CD14-positive monocyte (primary cell): ENCODE results near the gene CUL7. TPM values are rescaled to one million over a fixed set of nuclear protein-coding genes. Genes with fewer than 3 reads are reported as not detected.

Source experiments
- DNase-seq, 3 donors: peaks; one replicate each; pipeline ENCODE4 v3.0.0-alpha.2; 2011 to 2022
- H2AFZ ChIP-seq: 2 replicates; pipeline ENCODE4 v1.6.0; 2012; ENCODE audit warnings: mild to moderate bottlenecking, low read depth, low read length, inconsistent platforms; ENCODE audit not compliant: insufficient read depth, poor library complexity, severe bottlenecking
- H3K27ac ChIP-seq, 2 donors: 1 replicate in 1 of 2; 2 replicates in 1 of 2; pipeline ENCODE4 v1.5.1; 2012 to 2013; ENCODE audit warnings: low read length in 2 of 2, control low read depth in 1 of 2, inconsistent platforms in 1 of 2, low read depth in 1 of 2, mild to moderate bottlenecking in 1 of 2
- H3K27me3 ChIP-seq, 2 donors: one replicate each; pipeline versions ENCODE4 v1.6.0 to v1.6.1; 2011 to 2013; ENCODE audit warnings: low read length in 2 of 2; ENCODE audit not compliant: control insufficient read depth in 2 of 2, insufficient read depth in 2 of 2
- H3K36me3 ChIP-seq, 2 donors: replicated peaks in 1 of 2; 1 replicate in 1 of 2; 2 replicates in 1 of 2; pipeline versions ENCODE4 v1.5.1 to v1.6.1; 2012 to 2013; ENCODE audit warnings: low read length in 2 of 2, control low read depth in 1 of 2, inconsistent platforms in 1 of 2, mild to moderate bottlenecking in 1 of 2; ENCODE audit not compliant: insufficient read depth in 2 of 2, control insufficient read depth in 1 of 2
- H3K4me1 ChIP-seq, 2 donors: 1 replicate in 1 of 2; 2 replicates in 1 of 2; pipeline versions ENCODE4 v1.5.1 to v1.6.1; 2012 to 2013; ENCODE audit warnings: low read length in 2 of 2, control low read depth in 1 of 2, inconsistent platforms in 1 of 2, mild to moderate bottlenecking in 1 of 2, moderate library complexity in 1 of 2; ENCODE audit not compliant: insufficient read depth in 2 of 2, control insufficient read depth in 1 of 2
- H3K4me2 ChIP-seq: replicated peaks from 2 replicates; pipeline ENCODE3; 2012; ENCODE audit warnings: low read length, moderate library complexity, mild to moderate bottlenecking; ENCODE audit not compliant: poor library complexity, severe bottlenecking; ENCODE audit errors: extremely low read depth
- H3K4me3 ChIP-seq, 3 experiments: fragments of 200-600 bp in 1 of 3; sonication (generic) in 1 of 3; replicated peaks in 1 of 3; 1 replicate in 2 of 3; 2 replicates in 1 of 3; pipeline ENCODE4 v1.5.1; 2011 to 2013; ENCODE audit warnings: low read length in 3 of 3, mild to moderate bottlenecking in 3 of 3, control low read depth in 2 of 3, low read depth in 2 of 3, inconsistent platforms in 1 of 3, moderate library complexity in 1 of 3
- H3K79me2 ChIP-seq: 2 replicates; pipeline ENCODE4 v1.6.0; 2012; ENCODE audit warnings: mild to moderate bottlenecking, control low read depth, inconsistent platforms, low read length, moderate library complexity; ENCODE audit not compliant: insufficient read depth
- H3K9ac ChIP-seq: 2 replicates; pipeline ENCODE4 v1.6.0; 2017; ENCODE audit warnings: low read length, mild to moderate bottlenecking; ENCODE audit not compliant: insufficient read depth, poor library complexity, severe bottlenecking
- H3K9me3 ChIP-seq, 2 donors: replicated peaks in 1 of 2; 1 replicate in 1 of 2; 2 replicates in 1 of 2; pipeline versions ENCODE4 v1.5.1 to v1.6.1; 2012 to 2013; ENCODE audit warnings: low read length in 2 of 2, control low read depth in 1 of 2; ENCODE audit not compliant: control insufficient read depth in 1 of 2, insufficient read depth in 1 of 2
- H4K20me1 ChIP-seq: 2 replicates; pipeline ENCODE4 v1.6.0; 2012; ENCODE audit warnings: mild to moderate bottlenecking, low read length, control low read depth, moderate library complexity; ENCODE audit not compliant: insufficient read depth
- H3K27ac Mint-ChIP-seq, 7 donors: one replicate each; pipeline ENCODE4 v1.8.0; 2020; ENCODE audit warnings: mild to moderate bottlenecking in 7 of 7, mixed read lengths in 7 of 7, moderate library complexity in 6 of 7, inconsistent platforms in 2 of 7
- H3K27me3 Mint-ChIP-seq, 3 donors: one replicate each; pipeline ENCODE4 v1.8.0; 2021 to 2022; ENCODE audit warnings: low read depth in 3 of 3, mild to moderate bottlenecking in 3 of 3, mixed read lengths in 3 of 3, moderate library complexity in 3 of 3, inconsistent platforms in 1 of 3
- H3K36me3 Mint-ChIP-seq, 2 donors: one replicate each; pipeline ENCODE4 v1.8.0; 2020; ENCODE audit warnings: mixed read lengths in 2 of 2, inconsistent platforms in 1 of 2, mild to moderate bottlenecking in 1 of 2
- H3K4me1 Mint-ChIP-seq: one replicate; pipeline ENCODE4 v1.8.0; 2020; ENCODE audit warnings: mild to moderate bottlenecking, mixed read lengths
- H3K4me3 Mint-ChIP-seq, 2 donors: one replicate each; pipeline ENCODE4 v1.8.0; 2020; ENCODE audit warnings: mild to moderate bottlenecking in 2 of 2, mixed read lengths in 2 of 2, moderate library complexity in 1 of 2
- H3K9me3 Mint-ChIP-seq, 7 donors: one replicate each; pipeline ENCODE4 v1.8.0; 2020 to 2022; ENCODE audit warnings: mixed read lengths in 7 of 7, mild to moderate bottlenecking in 6 of 7, moderate library complexity in 6 of 7, inconsistent platforms in 2 of 7
- CTCF ChIP-seq: fragments of 200-600 bp; IDR thresholded peaks from one replicate; pipeline ENCODE4 v1.8.0; 2022; ENCODE audit warnings: antibody characterized with exemption, mild to moderate bottlenecking
- WGBS: methylation state at CpG from one replicate; pipeline ENCODE4 v1.1.5; 2013; ENCODE audit warnings: missing lambda C conversion rate; ENCODE audit not compliant: insufficient coverage; 5-methylcytosine and 5-hydroxymethylcytosine counted together
- intact Hi-C, 2 donors: fragments of 100-400 bp; cut with micrococcal nuclease; formaldehyde crosslinking; loops; one replicate each; pipeline versions ENCODE4 v1.15.0 to v1.15.1; 2023
- polyA plus RNA-seq, 3 donors: library from polyadenylated mRNA; depleted of rRNA in 1 of 3; unstranded in 2 of 3; stranded (reverse) in 1 of 3; fragments of 300-500 nt in 2 of 3; fragments of >200 nt in 1 of 3; fragmentation: Illumina TruSeq in 2 of 3; gene quantifications; 1 replicate in 2 of 3; 2 replicates in 1 of 3; pipeline ENCODE4 v1.2.3, GENCODE V29; 2012 to 2021

CUL7 gene
- polyA plus RNA-seq, 3 donors = 1.2 to 11.6 (median 2.4) TPM

GRCh38 chr6:43032326-43032725, 21.3 kb downstream of the CUL7 start:
- Mint-ChIP-seq H3K4me3 (no peak overlapping the region), H3K4me1 (no peaks in the 10 kb centered on the region), H3K27ac (peak overlapping the region in 1 of 7 donors; percentile 28), H3K27me3 (peaks cover 0 to 8% (median 0%) of the 10 kb centered on the region in 3 donors), H3K9me3 (peaks cover 0 to 3% (median 0%) of the 10 kb centered on the region in 7 donors), H3K36me3 (peaks cover 52 to 90% of the 10 kb centered on the region in 2 donors)
- no peak for DNase-seq
- Histone ChIP-seq H2AFZ (no peak overlapping the region), H3K9ac (no peak overlapping the region), H3K79me2 (no peaks in the 10 kb centered on the region), H3K27me3 (no peaks in the 10 kb centered on the region), H3K4me3 (no peak overlapping the region), H4K20me1 (peaks cover 2% of the 10 kb centered on the region), H3K27ac (no peak overlapping the region), H3K4me2 (no peak overlapping the region), H3K4me1 (no peaks in the 10 kb centered on the region), H3K36me3 (peaks cover 51 to 86% of the 10 kb centered on the region in 2 donors), H3K9me3 (no peaks in the 10 kb centered on the region)
- intact Hi-C loops = no loop called here
- TF ChIP-seq CTCF = no peak
- 100% methylated on average over 1 of the region's 4 CpGs for WGBS

- Histone ChIP-seq H2AFZ (no peak overlapping the region), H3K27me3 (no peaks in the 10 kb centered on the region), H3K27ac (no peak overlapping the region), H3K9me3 (no peaks in the 10 kb centered on the region), H3K4me2 (no peak overlapping the region), H3K36me3 (peaks cover 61 to 94% of the 10 kb centered on the region in 2 donors), H3K79me2 (peaks cover 9% of the 10 kb centered on the region), H3K4me1 (no peaks in the 10 kb centered on the region), H4K20me1 (peaks cover 16% of the 10 kb centered on the region), H3K9ac (no peak overlapping the region), H3K4me3 (no peak overlapping the region)
- Mint-ChIP-seq H3K4me3 (no peak overlapping the region), H3K4me1 (no peaks in the 10 kb centered on the region), H3K9me3 (peaks cover 0 to 3% (median 0%) of the 10 kb centered on the region in 7 donors), H3K27me3 (peaks cover 0 to 9% (median 1%) of the 10 kb centered on the region in 3 donors), H3K36me3 (peaks cover 61 to 92% of the 10 kb centered on the region in 2 donors), H3K27ac (peak overlapping the region in 1 of 7 donors; percentile 19)
- TF ChIP-seq CTCF = no peak
- DNase-seq = no peak
- intact Hi-C loops = no loop called here
- WGBS = 98% methylated on average over 9 of the region's 9 CpGs
Measured at GRCh38 chr6:43029120-43029519, 24.5 kb downstream of the CUL7 start.
